Activated T-cell treated with anti-CD3 and anti-CD28 coated beads, Interleukin-2, amount 50 U/mL, for 4 hours (primary cell): ENCODE results near the gene JAKMIP1. TPM values are rescaled to one million over a fixed set of nuclear protein-coding genes. Genes with fewer than 3 reads are reported as not detected.

Experiments used
- ATAC-seq, 2 donors: fragments of 200-7000 bp; cut with Tn5 transposase; one replicate each; pipeline ENCODE4 v1.10.0; 2021
- DNase-seq: peaks from one replicate; pipeline ENCODE4 v3.0.0-alpha.2; 2020
- H3K27me3 Mint-ChIP-seq: one replicate; pipeline ENCODE4 v1.8.0; 2021; ENCODE audit warnings: low read depth, mixed read lengths
- H3K36me3 Mint-ChIP-seq: one replicate; pipeline ENCODE4 v1.8.0; 2022; ENCODE audit warnings: mixed read lengths; ENCODE audit not compliant: insufficient read depth
- H3K4me1 Mint-ChIP-seq: one replicate; pipeline ENCODE4 v1.8.0; 2021; ENCODE audit warnings: low read depth, mixed read lengths
- H3K4me3 Mint-ChIP-seq: one replicate; pipeline ENCODE4 v1.8.0; 2021; ENCODE audit warnings: mild to moderate bottlenecking, moderate library complexity, mixed read lengths
- H3K9me3 Mint-ChIP-seq: one replicate; pipeline ENCODE4 v1.8.0; 2021; ENCODE audit warnings: mixed read lengths
- total RNA-seq, 3 donors: library from RNA; stranded (reverse); gene quantifications; one replicate each; pipeline ENCODE4 v1.2.1, GENCODE V29; 2021

The JAKMIP1 gene
- total RNA-seq, 3 donors from 2014 or later: 1.1 to 3.7 (median 3.3) TPM

GRCh38 chr4:6112606-6113290, 87.6 kb downstream of the JAKMIP1 start:
- no peaks in the 10 kb centered on the region for H3K36me3 Mint-ChIP-seq
- no peak for DNase-seq
- ATAC-seq: no peak
- H3K4me1 Mint-ChIP-seq: no peaks in the 10 kb centered on the region
- H3K27me3 Mint-ChIP-seq: peaks cover 9% of the 10 kb centered on the region
- H3K9me3 Mint-ChIP-seq: no peaks in the 10 kb centered on the region
- no peak overlapping the region for H3K4me3 Mint-ChIP-seq

GRCh38 chr4:6111354-6111960, 88.9 kb downstream of the JAKMIP1 start:
- no peak for ATAC-seq
- Mint-ChIP-seq H3K4me1 (no peaks in the 10 kb centered on the region), H3K36me3 (peaks cover under 1% of the 10 kb centered on the region), H3K27me3 (peaks cover 4% of the 10 kb centered on the region), H3K4me3 (no peak overlapping the region), H3K9me3 (no peaks in the 10 kb centered on the region)
- DNase-seq: no peak

GRCh38 chr4:6110681-6111353, 89.5 kb downstream of the JAKMIP1 start:
- Mint-ChIP-seq H3K27me3 (peaks cover 4% of the 10 kb centered on the region), H3K9me3 (no peaks in the 10 kb centered on the region), H3K4me3 (no peak overlapping the region), H3K36me3 (peaks cover 2% of the 10 kb centered on the region), H3K4me1 (no peaks in the 10 kb centered on the region)
- no peak for DNase-seq
- no peak for ATAC-seq

GRCh38 chr4:6109842-6110560, 90.3 kb downstream of the JAKMIP1 start:
- ATAC-seq (no peak), DNase-seq (no peak)
- H3K4me3 Mint-ChIP-seq: no peak overlapping the region
- peaks cover 2% of the 10 kb centered on the region for H3K36me3 Mint-ChIP-seq
- no peaks in the 10 kb centered on the region for H3K9me3 Mint-ChIP-seq
- H3K4me1 Mint-ChIP-seq: no peaks in the 10 kb centered on the region
- peaks cover 4% of the 10 kb centered on the region for H3K27me3 Mint-ChIP-seq

GRCh38 chr4:6107886-6108285, 92.5 kb downstream of the JAKMIP1 start:
- peaks cover 5% of the 10 kb centered on the region for H3K9me3 Mint-ChIP-seq
- H3K36me3 Mint-ChIP-seq: peaks cover 9% of the 10 kb centered on the region
- H3K4me1 Mint-ChIP-seq: no peaks in the 10 kb centered on the region
- no peak overlapping the region for H3K4me3 Mint-ChIP-seq
- ATAC-seq (no peak), DNase-seq (no peak)
- peaks cover 1% of the 10 kb centered on the region for H3K27me3 Mint-ChIP-seq

- H3K4me1 Mint-ChIP-seq: no peaks in the 10 kb centered on the region
- H3K9me3 Mint-ChIP-seq: peaks cover 5% of the 10 kb centered on the region
- H3K27me3 Mint-ChIP-seq: peaks cover 1% of the 10 kb centered on the region
- DNase-seq (no peak), ATAC-seq (no peak)
- H3K4me3 Mint-ChIP-seq: no peak overlapping the region
- H3K36me3 Mint-ChIP-seq: peaks cover 9% of the 10 kb centered on the region
These were observed 93.1 kb downstream of the JAKMIP1 start for GRCh38 chr4:6107114-6107791.

GRCh38 chr4:6106156-6106555, 94.2 kb downstream of the JAKMIP1 start:
- no peak for DNase-seq
- Mint-ChIP-seq H3K36me3 (peaks cover 9% of the 10 kb centered on the region), H3K4me1 (no peaks in the 10 kb centered on the region)

GRCh38 chr4:6105311-6105911, 94.9 kb downstream of the JAKMIP1 start:
- Mint-ChIP-seq H3K4me1 (no peaks in the 10 kb centered on the region), H3K27me3 (peaks cover 1% of the 10 kb centered on the region), H3K9me3 (peaks cover 5% of the 10 kb centered on the region), H3K4me3 (no peak overlapping the region), H3K36me3 (peaks cover 9% of the 10 kb centered on the region)
- ATAC-seq (no peak), DNase-seq (no peak)

More at GRCh38 chr4:6106156-6106555, 94.2 kb downstream of the JAKMIP1 start:
- Mint-ChIP-seq H3K27me3 (peaks cover 1% of the 10 kb centered on the region), H3K4me3 (no peak overlapping the region), H3K9me3 (peaks cover 5% of the 10 kb centered on the region)
- no peak for ATAC-seq

- DNase-seq (no peak), ATAC-seq (no peak)
- Mint-ChIP-seq H3K4me3 (no peak overlapping the region), H3K36me3 (peaks cover 9% of the 10 kb centered on the region), H3K4me1 (no peaks in the 10 kb centered on the region), H3K9me3 (peaks cover 5% of the 10 kb centered on the region), H3K27me3 (peaks cover 1% of the 10 kb centered on the region)
These were observed 95.7 kb downstream of the JAKMIP1 start for GRCh38 chr4:6104541-6105130.

GRCh38 chr4:6097581-6097980, 102.8 kb downstream of the JAKMIP1 start:
- H3K4me1 Mint-ChIP-seq: peaks cover 2% of the 10 kb centered on the region
- peaks cover 3% of the 10 kb centered on the region for H3K9me3 Mint-ChIP-seq
- no peak for ATAC-seq
- no peaks in the 10 kb centered on the region for H3K27me3 Mint-ChIP-seq
- no peaks in the 10 kb centered on the region for H3K36me3 Mint-ChIP-seq
- no peak for DNase-seq
- no peak overlapping the region for H3K4me3 Mint-ChIP-seq

GRCh38 chr4:6095897-6096296, 104.5 kb downstream of the JAKMIP1 start:
- peaks cover 13% of the 10 kb centered on the region for H3K4me1 Mint-ChIP-seq
- DNase-seq (no peak), ATAC-seq (no peak)
- H3K36me3 Mint-ChIP-seq: no peaks in the 10 kb centered on the region
- H3K27me3 Mint-ChIP-seq: no peaks in the 10 kb centered on the region
- peaks cover 3% of the 10 kb centered on the region for H3K9me3 Mint-ChIP-seq
- H3K4me3 Mint-ChIP-seq: no peak overlapping the region

GRCh38 chr4:6095023-6095752, 105.2 kb downstream of the JAKMIP1 start:
- ATAC-seq (no peak), DNase-seq (no peak)
- peaks cover 13% of the 10 kb centered on the region for H3K4me1 Mint-ChIP-seq
- H3K9me3 Mint-ChIP-seq: peaks cover 3% of the 10 kb centered on the region
- no peaks in the 10 kb centered on the region for H3K27me3 Mint-ChIP-seq
- H3K4me3 Mint-ChIP-seq: no peak overlapping the region
- no peaks in the 10 kb centered on the region for H3K36me3 Mint-ChIP-seq

- no peak for DNase-seq
- no peak for ATAC-seq
- H3K4me1 Mint-ChIP-seq: peaks cover 13% of the 10 kb centered on the region
These were observed 106.7 kb downstream of the JAKMIP1 start for GRCh38 chr4:6093671-6094070.

More at GRCh38 chr4:6093671-6094070, 106.7 kb downstream of the JAKMIP1 start:
- H3K36me3 Mint-ChIP-seq: no peaks in the 10 kb centered on the region
- H3K9me3 Mint-ChIP-seq: peaks cover 3% of the 10 kb centered on the region
- H3K4me3 Mint-ChIP-seq: no peak overlapping the region
- no peaks in the 10 kb centered on the region for H3K27me3 Mint-ChIP-seq
